Measurements from ENCODE around the gene TRDN.

TRDN gene

DNA sequence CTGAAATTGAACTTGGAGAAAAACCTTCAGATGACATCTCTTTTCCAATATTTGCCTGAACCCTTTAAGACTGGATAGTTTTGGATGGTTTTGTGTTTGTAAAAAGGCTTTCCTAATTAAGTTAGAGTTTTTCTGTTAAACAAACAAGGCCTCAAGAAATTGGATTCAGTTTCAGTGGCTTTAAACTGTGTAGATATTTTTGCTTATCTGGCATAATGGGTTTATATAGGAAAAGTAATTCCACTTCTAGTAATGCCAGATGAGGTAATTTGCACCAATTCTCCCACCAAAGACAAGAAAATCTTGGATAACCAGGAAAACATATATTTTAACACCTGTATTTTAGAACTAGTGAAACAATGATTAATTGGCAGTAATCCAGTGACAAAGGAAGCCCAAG is 12.0 kb upstream of the TRDN start:
- no peaks in the 10 kb centered on the region for H4K20me1 ChIP-seq (ENCODE audit: control insufficient read depth, insufficient read depth, low read depth, low read length)
- no peak overlapping the region for H3K4me3 ChIP-seq (ENCODE audit: low read length)
- no peaks in the 10 kb centered on the region for H3K27me3 ChIP-seq (ENCODE audit: control insufficient read depth, low read length)
- no peak overlapping the region for H3K27ac ChIP-seq (ENCODE audit: low read depth, low read length)
- no peak overlapping the region for H3K4me2 ChIP-seq (ENCODE audit: low read length)
- H3K9me2 ChIP-seq (replicated peaks; ENCODE audit: control insufficient read depth, low read length) = no peaks in the 10 kb centered on the region
- H3F3A ChIP-seq (ENCODE audit: control insufficient read depth, insufficient read depth) = no peaks in the 10 kb centered on the region
- no peaks in the 10 kb centered on the region for H3K79me2 ChIP-seq (ENCODE audit: control insufficient read depth, low read length)
- no peaks in the 10 kb centered on the region for H3K4me1 ChIP-seq (ENCODE audit: control insufficient read depth, low read length)
- H3K36me3 ChIP-seq (ENCODE audit: control insufficient read depth, low read length) = no peaks in the 10 kb centered on the region
- no peaks in the 10 kb centered on the region for H3K9me3 ChIP-seq (ENCODE audit: control insufficient read depth, insufficient read depth, low read length)
- TF ChIP-seq EZH2phosphoT487 (IDR thresholded peaks at IDR 0.05; ENCODE audit: borderline replicate concordance, low read length) = no peak
- no peak for TF ChIP-seq CTCF (IDR thresholded peaks at IDR 0.05; ENCODE audit: low read depth, low read length, poor library complexity, severe bottlenecking)

- Histone ChIP-seq H3K4me3 (ENCODE audit: low read length) (no peak overlapping the region), H3K79me2 (ENCODE audit: control insufficient read depth, low read length) (no peaks in the 10 kb centered on the region), H3F3A (ENCODE audit: control insufficient read depth, insufficient read depth) (no peaks in the 10 kb centered on the region), H3K36me3 (ENCODE audit: control insufficient read depth, low read length) (no peaks in the 10 kb centered on the region), H3K27me3 (ENCODE audit: control insufficient read depth, low read length) (no peaks in the 10 kb centered on the region), H3K4me2 (ENCODE audit: low read length) (no peak overlapping the region), H3K9me2 (replicated peaks; ENCODE audit: control insufficient read depth, low read length) (no peaks in the 10 kb centered on the region), H3K4me1 (ENCODE audit: control insufficient read depth, low read length) (no peaks in the 10 kb centered on the region), H3K9me3 (ENCODE audit: control insufficient read depth, insufficient read depth, low read length) (no peaks in the 10 kb centered on the region), H4K20me1 (ENCODE audit: control insufficient read depth, insufficient read depth, low read depth, low read length) (no peaks in the 10 kb centered on the region), H3K27ac (ENCODE audit: low read depth, low read length) (no peak overlapping the region)
- TF ChIP-seq CTCF (IDR thresholded peaks at IDR 0.05; ENCODE audit: low read depth, low read length, poor library complexity, severe bottlenecking) (no peak), EZH2phosphoT487 (IDR thresholded peaks at IDR 0.05; ENCODE audit: borderline replicate concordance, low read length) (no peak)
These were observed 11.3 kb upstream of the TRDN start for GRCh38 chr6:123648020-123648580.

DNA sequence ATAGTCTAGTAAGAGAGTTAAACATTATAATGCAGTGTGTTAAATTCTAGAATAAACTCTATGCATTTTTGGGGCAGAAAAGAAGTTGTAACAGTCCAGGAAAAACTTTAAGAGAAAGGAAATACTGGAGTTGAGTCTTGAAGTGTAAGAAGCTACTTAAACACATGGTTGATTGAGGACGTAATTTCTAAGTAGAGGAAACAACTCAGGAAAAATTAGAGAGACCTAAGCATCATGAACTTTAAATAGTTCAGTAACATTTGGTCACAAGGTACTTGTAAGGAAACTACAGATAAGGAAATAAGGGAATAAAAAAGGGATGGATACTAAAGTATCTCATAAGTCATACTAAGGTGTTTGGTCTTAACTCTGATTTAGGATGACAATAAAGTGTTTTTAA is 4.7 kb upstream of the TRDN start:
- no peaks in the 10 kb centered on the region for H3K27me3 ChIP-seq (ENCODE audit: control insufficient read depth, low read length)

More for the DNA sequence above, 4.7 kb upstream of the TRDN start:
- H4K20me1 ChIP-seq (ENCODE audit: control insufficient read depth, insufficient read depth, low read depth, low read length) = no peaks in the 10 kb centered on the region
- H3K4me2 ChIP-seq (ENCODE audit: low read length) = no peak overlapping the region
- TF ChIP-seq EZH2phosphoT487 (IDR thresholded peaks at IDR 0.05; ENCODE audit: borderline replicate concordance, low read length) (no peak), CTCF (IDR thresholded peaks at IDR 0.05; ENCODE audit: low read depth, low read length, poor library complexity, severe bottlenecking) (no peak)
- no peaks in the 10 kb centered on the region for H3K4me1 ChIP-seq (ENCODE audit: control insufficient read depth, low read length)
- H3K9me3 ChIP-seq (ENCODE audit: control insufficient read depth, insufficient read depth, low read length) = no peaks in the 10 kb centered on the region
- no peak overlapping the region for H3K4me3 ChIP-seq (ENCODE audit: low read length)
- no peaks in the 10 kb centered on the region for H3K79me2 ChIP-seq (ENCODE audit: control insufficient read depth, low read length)
- no peaks in the 10 kb centered on the region for H3K36me3 ChIP-seq (ENCODE audit: control insufficient read depth, low read length)
- no peaks in the 10 kb centered on the region for H3F3A ChIP-seq (ENCODE audit: control insufficient read depth, insufficient read depth)
- H3K27ac ChIP-seq (ENCODE audit: low read depth, low read length) = no peak overlapping the region
- H3K9me2 ChIP-seq (replicated peaks; ENCODE audit: control insufficient read depth, low read length) = no peaks in the 10 kb centered on the region

All from DOHH2 (cell line).